GM12801 (cell line): ENCODE measurements around the gene SPAG9.

Experiments
- CTCF ChIP-seq: IDR thresholded peaks from one replicate; pipeline ENCODE4 v1.5.1; 2011; ENCODE audit warnings: control low read depth; ENCODE audit not compliant: insufficient read length; ENCODE audit errors: extremely low read depth

Gene SPAG9

GRCh38 chr17:50952889-50953288, 167.8 kb downstream of the SPAG9 start:
- TF ChIP-seq CTCF = no peak

GRCh38 chr17:50952013-50952412, 168.7 kb downstream of the SPAG9 start:
- TF ChIP-seq CTCF = no peak

DNA sequence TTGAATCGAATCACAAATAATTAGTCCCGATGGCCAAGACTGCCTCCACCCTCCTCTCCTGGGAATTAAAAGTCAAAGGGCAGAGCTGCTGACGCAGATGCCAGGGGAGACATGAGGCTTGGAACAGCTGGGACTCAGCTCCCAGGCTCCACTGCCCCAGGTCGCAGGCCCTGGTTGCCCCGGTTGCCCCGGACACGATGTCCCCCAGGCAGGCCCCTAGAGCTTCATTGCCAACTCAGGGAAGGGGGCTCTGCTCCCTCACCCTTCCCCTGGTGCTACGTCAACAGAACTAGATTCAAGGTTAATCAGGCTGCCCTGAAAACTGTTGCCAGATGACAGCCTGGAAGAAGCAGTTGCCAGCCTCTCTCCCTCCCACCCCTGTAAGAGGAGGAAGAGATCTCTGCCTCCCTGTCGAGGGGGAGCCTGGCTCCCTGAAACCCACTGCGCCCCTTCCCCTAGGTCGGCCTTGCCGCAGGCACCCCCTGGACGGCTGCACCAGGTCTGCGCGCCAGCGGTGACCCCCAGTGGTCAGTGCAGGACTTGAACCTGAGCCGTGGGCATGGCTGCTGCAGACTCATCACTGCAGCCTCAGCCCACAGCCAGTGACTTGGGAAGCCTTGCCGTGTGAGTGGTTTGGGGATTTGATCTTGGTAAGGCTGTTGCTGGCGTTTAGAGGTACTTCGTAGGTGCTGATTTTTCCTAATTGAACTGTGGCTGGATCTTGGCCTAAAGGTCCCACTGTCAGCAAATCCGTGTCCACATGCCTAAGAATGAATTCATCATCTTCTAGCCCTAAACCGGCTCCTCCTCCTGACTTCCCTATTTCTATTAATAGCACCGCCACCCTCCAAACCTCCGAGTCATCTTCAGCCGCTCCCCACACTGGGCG, 170.4 kb downstream of the SPAG9 start:
- TF ChIP-seq CTCF = no peak

GRCh38 chr17:50949128-50949988, 171.3 kb downstream of the SPAG9 start:
- TF ChIP-seq CTCF = no peak

- no peak for TF ChIP-seq CTCF
Measured at GRCh38 chr17:50948711-50949110, 172.0 kb downstream of the SPAG9 start.

GRCh38 chr17:50947782-50948543, 172.7 kb downstream of the SPAG9 start:
- TF ChIP-seq CTCF = no peak
